Measurements from ENCODE around the gene PROCR. TPM values are rescaled to one million over a fixed set of nuclear protein-coding genes. Genes with fewer than 3 reads are reported as not detected.

PROCR gene
- total and polyA plus RNA-seq, 4 donors = 14.4 to 31.0 (median 24.4) TPM

DNA sequence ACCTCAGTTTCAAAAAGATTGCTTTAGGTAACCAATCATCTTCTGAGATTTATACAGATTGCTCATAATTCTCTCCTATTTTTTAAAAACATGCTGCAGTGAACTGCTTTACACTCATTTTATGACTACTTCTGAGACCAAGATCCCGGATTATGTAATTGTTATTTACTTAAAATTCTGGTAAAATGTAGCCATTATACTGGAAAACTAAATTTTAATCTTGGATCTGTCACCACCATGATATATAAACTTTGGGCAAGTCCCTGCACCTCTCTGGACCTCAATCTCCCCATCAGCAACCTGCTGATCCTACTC, 477 bp upstream of the PROCR start:
- DNase-seq = no peak
- H3K4me1 ChIP-seq (ENCODE audit: control insufficient read depth in 5 of 5, insufficient read depth in 5 of 5, low read length in 5 of 5) = peaks cover 0 to 14% (median 4%) of the 10 kb centered on the region in 5 donors
- H3K4me3 ChIP-seq = no peak overlapping the region
- H3K27me3 ChIP-seq (ENCODE audit: control insufficient read depth in 3 of 3, insufficient read depth in 3 of 3, low read length in 2 of 3) = no peaks in the 10 kb centered on the region
- no peak for ATAC-seq (ENCODE audit: insufficient read depth, low FRiP score)
- no peaks in the 10 kb centered on the region for H3K9me3 ChIP-seq (ENCODE audit: control insufficient read depth in 4 of 4, insufficient read depth in 3 of 4, low read length in 3 of 4)
- TF ChIP-seq, protein P1, sequence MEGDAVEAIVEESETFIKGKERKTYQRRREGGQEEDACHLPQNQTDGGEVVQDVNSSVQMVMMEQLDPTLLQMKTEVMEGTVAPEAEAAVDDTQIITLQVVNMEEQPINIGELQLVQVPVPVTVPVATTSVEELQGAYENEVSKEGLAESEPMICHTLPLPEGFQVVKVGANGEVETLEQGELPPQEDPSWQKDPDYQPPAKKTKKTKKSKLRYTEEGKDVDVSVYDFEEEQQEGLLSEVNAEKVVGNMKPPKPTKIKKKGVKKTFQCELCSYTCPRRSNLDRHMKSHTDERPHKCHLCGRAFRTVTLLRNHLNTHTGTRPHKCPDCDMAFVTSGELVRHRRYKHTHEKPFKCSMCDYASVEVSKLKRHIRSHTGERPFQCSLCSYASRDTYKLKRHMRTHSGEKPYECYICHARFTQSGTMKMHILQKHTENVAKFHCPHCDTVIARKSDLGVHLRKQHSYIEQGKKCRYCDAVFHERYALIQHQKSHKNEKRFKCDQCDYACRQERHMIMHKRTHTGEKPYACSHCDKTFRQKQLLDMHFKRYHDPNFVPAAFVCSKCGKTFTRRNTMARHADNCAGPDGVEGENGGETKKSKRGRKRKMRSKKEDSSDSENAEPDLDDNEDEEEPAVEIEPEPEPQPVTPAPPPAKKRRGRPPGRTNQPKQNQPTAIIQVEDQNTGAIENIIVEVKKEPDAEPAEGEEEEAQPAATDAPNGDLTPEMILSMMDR (IDR thresholded peaks at IDR 0.05; ENCODE audit: control extremely low read depth, extremely low read depth) = no peak
- WGBS, 2 donors = 70 to 89% methylated on average over 1 of the region's 1 CpG
- H3K27ac ChIP-seq (ENCODE audit: low read depth in 1 of 2, low read length in 1 of 2) = peak overlapping the region in 1 of 2 donors; percentile 71
- peaks cover 0 to 5% (median 1%) of the 10 kb centered on the region in 4 donors for H3K36me3 ChIP-seq (ENCODE audit: control insufficient read depth in 4 of 4, insufficient read depth in 4 of 4, low read length in 4 of 4)
- H3K9ac ChIP-seq (ENCODE audit: insufficient read depth in 1 of 2, low read length in 2 of 2) = no peak overlapping the region

DNA sequence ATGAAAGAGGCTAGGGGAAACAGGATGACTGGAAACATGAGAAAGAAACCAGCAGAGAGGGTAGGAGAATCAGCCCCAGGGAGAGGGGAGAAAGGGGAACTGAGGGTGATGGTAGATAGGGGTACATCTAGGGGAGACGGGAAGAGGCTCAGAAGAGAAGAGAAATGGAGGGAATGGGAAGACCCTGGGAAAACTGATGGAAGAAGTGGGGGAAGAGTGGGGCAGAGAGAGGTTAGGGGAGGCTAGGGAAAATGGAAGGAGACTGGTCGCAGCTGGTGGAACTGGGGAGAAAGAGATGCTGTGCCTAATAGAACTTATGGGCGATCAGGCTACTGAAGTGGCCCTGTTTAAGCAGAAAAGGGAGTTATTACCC, 548 bp downstream of the PROCR start:
- Histone ChIP-seq H3K36me3 (ENCODE audit: control insufficient read depth in 4 of 4, insufficient read depth in 4 of 4, low read length in 4 of 4) (peaks cover 0 to 11% (median 3%) of the 10 kb centered on the region in 4 donors), H3K4me1 (ENCODE audit: control insufficient read depth in 5 of 5, insufficient read depth in 5 of 5, low read length in 5 of 5) (peaks cover 0 to 11% (median 3%) of the 10 kb centered on the region in 5 donors), H3K9me3 (ENCODE audit: control insufficient read depth in 4 of 4, insufficient read depth in 3 of 4, low read length in 3 of 4) (no peaks in the 10 kb centered on the region), H3K27ac (ENCODE audit: low read depth in 1 of 2, low read length in 1 of 2) (peak overlapping the region in 1 of 2 donors; percentile 71), H3K4me3 (peak overlapping the region; percentile 11), H3K27me3 (ENCODE audit: control insufficient read depth in 3 of 3, insufficient read depth in 3 of 3, low read length in 2 of 3) (no peaks in the 10 kb centered on the region), H3K9ac (ENCODE audit: insufficient read depth in 1 of 2, low read length in 2 of 2) (peak overlapping the region in 1 of 2 donors; percentile 52)
- WGBS, 2 donors = 66 to 70% methylated on average over 3 of the region's 3 CpGs
- TF ChIP-seq, protein P1 (IDR thresholded peaks at IDR 0.05; ENCODE audit: control extremely low read depth, extremely low read depth) = no peak
- ATAC-seq (ENCODE audit: insufficient read depth, low FRiP score) = no peak
- no peak for DNase-seq

DNA sequence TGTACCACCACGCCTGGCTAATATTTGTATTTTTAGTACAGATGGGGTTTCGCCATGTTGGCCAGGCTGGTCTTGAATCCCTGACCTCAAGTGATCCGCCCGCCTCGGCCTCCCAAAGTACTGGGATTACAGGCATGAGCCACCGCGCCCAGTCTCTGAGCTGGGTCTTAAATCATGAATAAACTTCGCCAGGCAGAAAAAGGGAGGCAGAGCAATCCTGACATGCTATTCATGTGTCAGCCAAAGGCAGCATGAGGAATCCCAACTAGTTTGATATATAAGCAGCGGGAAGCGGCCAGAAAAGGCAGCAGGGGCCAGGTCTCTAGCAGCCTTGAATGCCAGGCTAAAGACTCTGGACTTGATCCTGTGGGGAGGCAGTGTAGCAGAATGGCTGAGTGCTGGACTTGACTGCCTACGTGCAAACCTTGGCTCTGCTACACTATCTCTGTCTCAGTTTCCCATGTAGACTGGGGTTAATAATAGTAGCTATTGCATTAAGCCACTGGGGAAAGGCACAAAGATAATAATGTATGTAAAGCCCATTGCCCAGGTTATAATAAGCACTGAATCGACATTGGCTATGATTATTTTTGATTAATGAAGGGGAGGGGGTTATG, 1.8 kb downstream of the PROCR start:
- no peaks in the 10 kb centered on the region for H3K27me3 ChIP-seq (ENCODE audit: control insufficient read depth in 3 of 3, insufficient read depth in 3 of 3, low read length in 2 of 3)
- H3K4me3 ChIP-seq = no peak overlapping the region
- no peaks in the 10 kb centered on the region for H3K9me3 ChIP-seq (ENCODE audit: control insufficient read depth in 4 of 4, insufficient read depth in 3 of 4, low read length in 3 of 4)
- no peak for DNase-seq
- ATAC-seq (ENCODE audit: insufficient read depth, low FRiP score) = no peak
- peaks cover 0 to 11% (median 3%) of the 10 kb centered on the region in 5 donors for H3K4me1 ChIP-seq (ENCODE audit: control insufficient read depth in 5 of 5, insufficient read depth in 5 of 5, low read length in 5 of 5)
- no peak overlapping the region for H3K27ac ChIP-seq (ENCODE audit: low read depth in 1 of 2, low read length in 1 of 2)
- WGBS, 2 donors = 89 to 94% methylated on average over 12 of the region's 12 CpGs
- peaks cover 0 to 11% (median 5%) of the 10 kb centered on the region in 4 donors for H3K36me3 ChIP-seq (ENCODE audit: control insufficient read depth in 4 of 4, insufficient read depth in 4 of 4, low read length in 4 of 4)
- H3K9ac ChIP-seq (ENCODE audit: insufficient read depth in 1 of 2, low read length in 2 of 2) = no peak overlapping the region
- TF ChIP-seq, protein P1 (IDR thresholded peaks at IDR 0.05; ENCODE audit: control extremely low read depth, extremely low read depth) = no peak

Measured in lung (tissue), 12 donors.